ENCODE measurements around the gene LVRN.
A peak's percentile ranks its signal among the peaks of the same experiment; 100 is the strongest.

The LVRN gene

GRCh38 chr5:116025866-116026265 is 63.6 kb downstream of the LVRN start:
- DNase-seq, result no peak

- DNase-seq, result peak; percentile 39 to 67 (median 52)
Measured at GRCh38 chr5:116032094-116032517, 69.8 kb downstream of the LVRN start, which contains the start of gene ARL14EPL. Gene ARL14EPL, plus strand, starts transcription at chr5:116032472. Its CDS starts 18,994 bp downstream, at chr5:116051466.

GRCh38 chr5:116032991-116033390 is 70.7 kb downstream of the LVRN start:
- no peak for DNase-seq

GRCh38 chr5:116035123-116035522 is 72.8 kb downstream of the LVRN start:
- DNase-seq, result no peak

GRCh38 chr5:116037236-116037822 is 75.1 kb downstream of the LVRN start:
- no peak for DNase-seq

GRCh38 chr5:116038817-116039216 is 76.5 kb downstream of the LVRN start:
- peak; percentile 25 to 64 (median 56) for DNase-seq

GRCh38 chr5:116042375-116042774 is 80.1 kb downstream of the LVRN start:
- DNase-seq, result no peak

- no peak for DNase-seq
Measured at GRCh38 chr5:116044073-116044472, 81.8 kb downstream of the LVRN start.

- DNase-seq, result no peak
Measured at GRCh38 chr5:116045821-116046220, 83.5 kb downstream of the LVRN start.

- no peak for DNase-seq
Measured at GRCh38 chr5:116046261-116046660, 84.0 kb downstream of the LVRN start.

- no peak for DNase-seq
Measured at GRCh38 chr5:116046823-116047222, 84.5 kb downstream of the LVRN start.

GRCh38 chr5:116058346-116058936 is 96.2 kb downstream of the LVRN start:
- DNase-seq, result peak in 2 of 4 experiments; percentile 25 to 43

- no peak for DNase-seq
Measured at GRCh38 chr5:116062352-116062751, 100.1 kb downstream of the LVRN start.

GRCh38 chr5:116063950-116064349 is 101.7 kb downstream of the LVRN start:
- DNase-seq, result no peak

GRCh38 chr5:116068028-116068632 is 105.9 kb downstream of the LVRN start:
- peak; percentile 52 to 86 (median 66) for DNase-seq

- no peak for DNase-seq
Measured at GRCh38 chr5:116071211-116071610, 108.9 kb downstream of the LVRN start.

GRCh38 chr5:116075191-116075831 is 113.0 kb downstream of the LVRN start:
- peak in 3 of 4 experiments; percentile 10 to 22 (median 10) for DNase-seq

GRCh38 chr5:116076496-116076895 is 114.2 kb downstream of the LVRN start:
- peak; percentile 38 to 78 (median 63) for DNase-seq

Data from suppressor macrophage (primary cell).